GM23338 (cell line): Measurements from ENCODE around the gene NOVA2. TPM values are rescaled to one million over a fixed set of nuclear protein-coding genes. Genes with fewer than 3 reads are reported as not detected.
A peak's percentile ranks its signal among the peaks of the same experiment; 100 is the strongest.

Source experiments
- ATAC-seq: fragments of 200-7000 bp; cut with Tn5 transposase; 3 replicates; pipeline ENCODE4 v1.9.1; 2020
- DNase-seq: peaks from one replicate; pipeline ENCODE4 v3.0.0-alpha.2; 2015; ENCODE audit warnings: low spot score
- H2AFZ ChIP-seq: fragments of 200-600 bp; sonication (generic); 2 replicates; pipeline ENCODE4 v1.8.0; 2016; ENCODE audit warnings: antibody characterized with exemption, mild to moderate bottlenecking, moderate library complexity
- H3F3A ChIP-seq: fragments of 200-600 bp; sonication (generic); replicated peaks from 2 replicates; pipeline ENCODE4 v1.8.0; 2017; ENCODE audit warnings: antibody characterized with exemption, mixed run types, low read depth
- H3K27ac ChIP-seq: fragments of 200-600 bp; sonication (generic); 2 replicates; pipeline ENCODE4 v1.6.1; 2016; ENCODE audit warnings: low read depth
- H3K27me3 ChIP-seq: fragments of 200-600 bp; sonication (generic); 2 replicates; pipeline ENCODE4 v1.8.0; 2016; ENCODE audit warnings: mild to moderate bottlenecking, mixed run types, moderate library complexity; ENCODE audit not compliant: insufficient read depth
- H3K36me3 ChIP-seq: fragments of 200-600 bp; sonication (generic); 2 replicates; pipeline ENCODE4 v1.8.0; 2016; ENCODE audit warnings: mild to moderate bottlenecking; ENCODE audit not compliant: insufficient read depth
- H3K4me1 ChIP-seq: fragments of 200-600 bp; sonication (generic); 2 replicates; pipeline ENCODE4 v1.8.0; 2016; ENCODE audit warnings: mild to moderate bottlenecking, moderate library complexity; ENCODE audit not compliant: insufficient read depth
- H3K4me2 ChIP-seq: fragments of 200-600 bp; sonication (generic); 2 replicates; pipeline ENCODE4 v1.7.1; 2017; ENCODE audit warnings: mixed run types
- H3K4me3 ChIP-seq: fragments of 200-600 bp; sonication (generic); 2 replicates; pipeline ENCODE4 v1.6.1; 2016; ENCODE audit warnings: mixed run types
- H3K79me2 ChIP-seq: fragments of 200-600 bp; sonication (generic); replicated peaks from 2 replicates; pipeline ENCODE4 v1.8.0; 2017; ENCODE audit warnings: mild to moderate bottlenecking; ENCODE audit not compliant: insufficient read depth
- H3K9me2 ChIP-seq: fragments of 200-600 bp; sonication (generic); 2 replicates; pipeline ENCODE4 v1.8.0; 2017; ENCODE audit not compliant: insufficient read depth
- H4K20me1 ChIP-seq: fragments of 200-600 bp; sonication (generic); replicated peaks from 2 replicates; pipeline ENCODE4 v1.8.0; 2017; ENCODE audit warnings: mild to moderate bottlenecking; ENCODE audit not compliant: insufficient read depth
- H3K27ac Mint-ChIP-seq: 2 replicates; pipeline ENCODE4 v1.8.0; 2020; ENCODE audit warnings: inconsistent platforms, mild to moderate bottlenecking, moderate library complexity, mixed read lengths
- H3K27me3 Mint-ChIP-seq: 3 replicates; pipeline ENCODE4 v1.8.0; 2022; ENCODE audit warnings: low read depth, mild to moderate bottlenecking, moderate library complexity, mixed read lengths, inconsistent platforms; ENCODE audit not compliant: insufficient read depth, poor library complexity
- H3K36me3 Mint-ChIP-seq: 3 replicates; pipeline ENCODE4 v1.8.0; 2021; ENCODE audit warnings: low read depth, mild to moderate bottlenecking, inconsistent platforms, moderate library complexity, mixed read lengths
- H3K4me1 Mint-ChIP-seq: 3 replicates; pipeline ENCODE4 v1.8.0; 2020; ENCODE audit warnings: mild to moderate bottlenecking, inconsistent platforms, mixed read lengths
- H3K4me3 Mint-ChIP-seq: 3 replicates; pipeline ENCODE4 v1.8.0; 2021; ENCODE audit warnings: moderate library complexity, mild to moderate bottlenecking, inconsistent platforms, mixed read lengths
- H3K9me3 Mint-ChIP-seq: 3 replicates; pipeline ENCODE4 v1.8.0; 2020; ENCODE audit warnings: moderate library complexity, mild to moderate bottlenecking, inconsistent platforms, mixed read lengths
- CREB1 ChIP-seq: fragments of 250-450 bp; sonication (Bioruptor Pico); IDR thresholded peaks from 2 replicates; pipeline ENCODE4 v1.5.0; 2020; ENCODE audit warnings: low read depth, mild to moderate bottlenecking, moderate library complexity
- EZH2 ChIP-seq: fragments of 200-600 bp; sonication (generic); IDR thresholded peaks from one replicate; pipeline ENCODE4 v1.8.0; 2017; ENCODE audit warnings: antibody characterized with exemption, mild to moderate bottlenecking, low read depth; ENCODE audit not compliant: unreplicated experiment
- EZH2phosphoT487 ChIP-seq: fragments of 200-600 bp; sonication (generic); IDR thresholded peaks from one replicate; pipeline ENCODE4 v1.8.1; 2018; ENCODE audit warnings: antibody characterized with exemption; ENCODE audit not compliant: unreplicated experiment
- JUNB ChIP-seq: IDR thresholded peaks from one replicate; pipeline ENCODE4 v1.6.1; 2016; ENCODE audit warnings: antibody characterized with exemption; ENCODE audit not compliant: unreplicated experiment
- POLR2AphosphoS5 ChIP-seq: IDR thresholded peaks from 2 replicates; pipeline ENCODE4 v1.6.1; 2016; ENCODE audit warnings: antibody characterized with exemption, low read depth
- polyA plus RNA-seq: library from polyadenylated mRNA; unstranded; fragments of >200 nt; fragmentation: Nextera tagmentation; extraction: Ambion mirVana; gene quantifications from 2 replicates; pipeline ENCODE4 v1.2.1, GENCODE V29; 2016
- total RNA-seq: library from RNA; depleted of rRNA; stranded (reverse); fragments of >200 nt; shearing (Covaris generic); gene quantifications from 2 replicates; pipeline ENCODE4 v1.2.3, GENCODE V29; 2014
- TF ChIP-seq, protein P1 (sequence below): IDR thresholded peaks from one replicate; pipeline ENCODE4 v1.6.1; 2018; ENCODE audit warnings: antibody characterized with exemption; ENCODE audit not compliant: unreplicated experiment
- TF ChIP-seq, protein P2 (sequence below): fragments of 250-450 bp; sonication (Bioruptor Pico); IDR thresholded peaks from 2 replicates; pipeline ENCODE4 v1.5.0; 2020; ENCODE audit warnings: mild to moderate bottlenecking, moderate library complexity
- TF ChIP-seq, protein P3 (sequence below), 2 experiments: fragments of 200-600 bp in 1 of 2; sonication (generic) in 1 of 2; conservative IDR thresholded peaks; 2 replicates each; pipeline versions ENCODE4 v1.5.1 to v1.6.1; 2016 to 2017; ENCODE audit warnings: antibody characterized with exemption in 2 of 2, low read depth in 2 of 2, mild to moderate bottlenecking in 2 of 2, moderate library complexity in 1 of 2

The NOVA2 gene
- total and polyA plus RNA-seq, 2 experiments from 2014 or later, result 5.1 to 13.7 TPM

DNA sequence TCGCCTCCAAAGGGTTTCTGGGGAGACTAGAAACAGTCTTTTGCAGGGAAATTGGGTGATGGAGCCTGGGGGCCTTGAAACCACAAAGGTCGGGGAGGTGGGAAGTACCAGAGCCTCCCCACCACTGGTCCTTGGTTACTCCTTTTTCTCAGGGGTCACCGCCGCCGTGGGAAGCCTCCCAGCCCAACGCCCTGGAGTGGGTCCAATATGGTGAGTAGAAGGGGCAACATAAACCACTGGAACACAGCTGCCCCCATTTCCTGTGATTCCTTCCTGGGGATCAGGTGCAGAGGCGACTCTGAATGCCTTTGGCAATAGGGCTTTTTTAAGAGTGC, 43.4 kb upstream of the NOVA2 start (continued):
- TF ChIP-seq, protein P1, sequence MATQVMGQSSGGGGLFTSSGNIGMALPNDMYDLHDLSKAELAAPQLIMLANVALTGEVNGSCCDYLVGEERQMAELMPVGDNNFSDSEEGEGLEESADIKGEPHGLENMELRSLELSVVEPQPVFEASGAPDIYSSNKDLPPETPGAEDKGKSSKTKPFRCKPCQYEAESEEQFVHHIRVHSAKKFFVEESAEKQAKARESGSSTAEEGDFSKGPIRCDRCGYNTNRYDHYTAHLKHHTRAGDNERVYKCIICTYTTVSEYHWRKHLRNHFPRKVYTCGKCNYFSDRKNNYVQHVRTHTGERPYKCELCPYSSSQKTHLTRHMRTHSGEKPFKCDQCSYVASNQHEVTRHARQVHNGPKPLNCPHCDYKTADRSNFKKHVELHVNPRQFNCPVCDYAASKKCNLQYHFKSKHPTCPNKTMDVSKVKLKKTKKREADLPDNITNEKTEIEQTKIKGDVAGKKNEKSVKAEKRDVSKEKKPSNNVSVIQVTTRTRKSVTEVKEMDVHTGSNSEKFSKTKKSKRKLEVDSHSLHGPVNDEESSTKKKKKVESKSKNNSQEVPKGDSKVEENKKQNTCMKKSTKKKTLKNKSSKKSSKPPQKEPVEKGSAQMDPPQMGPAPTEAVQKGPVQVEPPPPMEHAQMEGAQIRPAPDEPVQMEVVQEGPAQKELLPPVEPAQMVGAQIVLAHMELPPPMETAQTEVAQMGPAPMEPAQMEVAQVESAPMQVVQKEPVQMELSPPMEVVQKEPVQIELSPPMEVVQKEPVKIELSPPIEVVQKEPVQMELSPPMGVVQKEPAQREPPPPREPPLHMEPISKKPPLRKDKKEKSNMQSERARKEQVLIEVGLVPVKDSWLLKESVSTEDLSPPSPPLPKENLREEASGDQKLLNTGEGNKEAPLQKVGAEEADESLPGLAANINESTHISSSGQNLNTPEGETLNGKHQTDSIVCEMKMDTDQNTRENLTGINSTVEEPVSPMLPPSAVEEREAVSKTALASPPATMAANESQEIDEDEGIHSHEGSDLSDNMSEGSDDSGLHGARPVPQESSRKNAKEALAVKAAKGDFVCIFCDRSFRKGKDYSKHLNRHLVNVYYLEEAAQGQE, result no peak
- TF ChIP-seq JUNB, result no peak

DNA sequence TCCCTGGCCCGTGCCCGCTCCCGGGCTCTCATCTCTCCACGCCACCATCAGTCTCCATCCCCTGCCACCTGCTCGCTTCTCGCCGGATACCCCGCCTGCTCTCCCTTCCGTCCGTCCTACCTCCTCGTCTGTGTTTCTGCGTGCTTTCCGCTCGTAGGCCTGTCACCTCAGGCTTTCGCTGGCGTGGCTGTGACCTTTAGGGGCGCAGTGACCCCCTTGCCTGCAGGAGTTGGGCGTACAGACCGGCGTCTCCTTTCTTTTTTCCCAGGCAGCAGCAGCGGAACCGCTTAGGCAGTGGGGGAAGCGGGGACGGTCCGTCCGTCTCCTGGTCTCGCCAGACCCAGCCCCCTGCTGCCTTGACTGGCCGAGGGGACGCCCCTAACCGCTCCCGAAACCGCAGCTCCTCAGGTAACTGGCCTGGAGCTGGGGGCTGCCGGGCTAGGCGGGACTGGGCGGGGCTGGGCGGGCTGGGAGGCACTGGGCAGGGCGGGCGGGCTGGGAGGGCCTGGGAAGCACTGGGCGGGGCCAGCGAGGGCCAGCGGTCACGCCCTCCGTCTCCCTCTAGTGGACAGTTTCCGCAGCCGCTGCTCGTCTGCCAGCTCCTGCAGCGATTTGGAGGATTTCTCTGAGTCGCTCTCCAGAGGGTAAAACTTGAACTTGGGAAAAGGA, 42.9 kb upstream of the NOVA2 start:
- no peaks in the 10 kb centered on the region for H3K9me3 Mint-ChIP-seq
- peaks cover 29% of the 10 kb centered on the region for H3K27me3 Mint-ChIP-seq
- Histone ChIP-seq H2AFZ (no peak overlapping the region), H3K27ac (no peak overlapping the region), H3K27me3 (peaks cover 35% of the 10 kb centered on the region), H3K4me1 (peaks cover 9% of the 10 kb centered on the region; the same call in 1 of the 2 replicates), H3F3A (no peaks in the 10 kb centered on the region), H4K20me1 (peaks cover 11% of the 10 kb centered on the region), H3K36me3 (no peaks in the 10 kb centered on the region), H3K4me2 (peak overlapping the region; percentile 99), H3K79me2 (no peaks in the 10 kb centered on the region), H3K4me3 (peak overlapping the region; percentile 77), H3K9me2 (no peaks in the 10 kb centered on the region)
- ATAC-seq (peak; percentile 68), DNase-seq (peak; percentile 94)
- peaks cover 6% of the 10 kb centered on the region; the same call in 2 of the 3 replicates for H3K36me3 Mint-ChIP-seq
- TF ChIP-seq EZH2phosphoT487 (no peak), CREB1 (CRISPR knock-in tag) (no peak), EZH2 (no peak), POLR2AphosphoS5 (no peak), JUNB (no peak)
- TF ChIP-seq, protein P2, sequence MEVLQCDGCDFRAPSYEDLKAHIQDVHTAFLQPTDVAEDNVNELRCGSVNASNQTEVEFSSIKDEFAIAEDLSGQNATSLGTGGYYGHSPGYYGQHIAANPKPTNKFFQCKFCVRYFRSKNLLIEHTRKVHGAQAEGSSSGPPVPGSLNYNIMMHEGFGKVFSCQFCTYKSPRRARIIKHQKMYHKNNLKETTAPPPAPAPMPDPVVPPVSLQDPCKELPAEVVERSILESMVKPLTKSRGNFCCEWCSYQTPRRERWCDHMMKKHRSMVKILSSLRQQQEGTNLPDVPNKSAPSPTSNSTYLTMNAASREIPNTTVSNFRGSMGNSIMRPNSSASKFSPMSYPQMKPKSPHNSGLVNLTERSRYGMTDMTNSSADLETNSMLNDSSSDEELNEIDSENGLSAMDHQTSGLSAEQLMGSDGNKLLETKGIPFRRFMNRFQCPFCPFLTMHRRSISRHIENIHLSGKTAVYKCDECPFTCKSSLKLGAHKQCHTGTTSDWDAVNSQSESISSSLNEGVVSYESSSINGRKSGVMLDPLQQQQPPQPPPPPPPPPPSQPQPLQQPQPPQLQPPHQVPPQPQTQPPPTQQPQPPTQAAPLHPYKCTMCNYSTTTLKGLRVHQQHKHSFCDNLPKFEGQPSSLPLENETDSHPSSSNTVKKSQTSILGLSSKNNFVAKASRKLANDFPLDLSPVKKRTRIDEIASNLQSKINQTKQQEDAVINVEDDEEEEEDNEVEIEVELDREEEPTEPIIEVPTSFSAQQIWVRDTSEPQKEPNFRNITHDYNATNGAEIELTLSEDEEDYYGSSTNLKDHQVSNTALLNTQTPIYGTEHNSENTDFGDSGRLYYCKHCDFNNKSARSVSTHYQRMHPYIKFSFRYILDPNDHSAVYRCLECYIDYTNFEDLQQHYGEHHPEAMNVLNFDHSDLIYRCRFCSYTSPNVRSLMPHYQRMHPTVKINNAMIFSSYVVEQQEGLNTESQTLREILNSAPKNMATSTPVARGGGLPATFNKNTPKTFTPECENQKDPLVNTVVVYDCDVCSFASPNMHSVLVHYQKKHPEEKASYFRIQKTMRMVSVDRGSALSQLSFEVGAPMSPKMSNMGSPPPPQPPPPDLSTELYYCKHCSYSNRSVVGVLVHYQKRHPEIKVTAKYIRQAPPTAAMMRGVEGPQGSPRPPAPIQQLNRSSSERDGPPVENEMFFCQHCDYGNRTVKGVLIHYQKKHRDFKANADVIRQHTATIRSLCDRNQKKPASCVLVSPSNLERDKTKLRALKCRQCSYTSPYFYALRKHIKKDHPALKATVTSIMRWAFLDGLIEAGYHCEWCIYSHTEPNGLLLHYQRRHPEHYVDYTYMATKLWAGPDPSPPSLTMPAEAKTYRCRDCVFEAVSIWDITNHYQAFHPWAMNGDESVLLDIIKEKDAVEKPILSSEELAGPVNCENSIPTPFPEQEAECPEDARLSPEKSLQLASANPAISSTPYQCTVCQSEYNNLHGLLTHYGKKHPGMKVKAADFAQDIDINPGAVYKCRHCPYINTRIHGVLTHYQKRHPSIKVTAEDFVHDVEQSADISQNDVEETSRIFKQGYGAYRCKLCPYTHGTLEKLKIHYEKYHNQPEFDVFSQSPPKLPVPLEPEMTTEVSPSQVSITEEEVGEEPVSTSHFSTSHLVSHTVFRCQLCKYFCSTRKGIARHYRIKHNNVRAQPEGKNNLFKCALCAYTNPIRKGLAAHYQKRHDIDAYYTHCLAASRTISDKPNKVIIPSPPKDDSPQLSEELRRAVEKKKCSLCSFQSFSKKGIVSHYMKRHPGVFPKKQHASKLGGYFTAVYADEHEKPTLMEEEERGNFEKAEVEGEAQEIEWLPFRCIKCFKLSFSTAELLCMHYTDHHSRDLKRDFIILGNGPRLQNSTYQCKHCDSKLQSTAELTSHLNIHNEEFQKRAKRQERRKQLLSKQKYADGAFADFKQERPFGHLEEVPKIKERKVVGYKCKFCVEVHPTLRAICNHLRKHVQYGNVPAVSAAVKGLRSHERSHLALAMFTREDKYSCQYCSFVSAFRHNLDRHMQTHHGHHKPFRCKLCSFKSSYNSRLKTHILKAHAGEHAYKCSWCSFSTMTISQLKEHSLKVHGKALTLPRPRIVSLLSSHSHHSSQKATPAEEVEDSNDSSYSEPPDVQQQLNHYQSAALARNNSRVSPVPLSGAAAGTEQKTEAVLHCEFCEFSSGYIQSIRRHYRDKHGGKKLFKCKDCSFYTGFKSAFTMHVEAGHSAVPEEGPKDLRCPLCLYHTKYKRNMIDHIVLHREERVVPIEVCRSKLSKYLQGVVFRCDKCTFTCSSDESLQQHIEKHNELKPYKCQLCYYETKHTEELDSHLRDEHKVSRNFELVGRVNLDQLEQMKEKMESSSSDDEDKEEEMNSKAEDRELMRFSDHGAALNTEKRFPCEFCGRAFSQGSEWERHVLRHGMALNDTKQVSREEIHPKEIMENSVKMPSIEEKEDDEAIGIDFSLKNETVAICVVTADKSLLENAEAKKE (CRISPR knock-in tag), result no peak
- TF ChIP-seq, protein P3, sequence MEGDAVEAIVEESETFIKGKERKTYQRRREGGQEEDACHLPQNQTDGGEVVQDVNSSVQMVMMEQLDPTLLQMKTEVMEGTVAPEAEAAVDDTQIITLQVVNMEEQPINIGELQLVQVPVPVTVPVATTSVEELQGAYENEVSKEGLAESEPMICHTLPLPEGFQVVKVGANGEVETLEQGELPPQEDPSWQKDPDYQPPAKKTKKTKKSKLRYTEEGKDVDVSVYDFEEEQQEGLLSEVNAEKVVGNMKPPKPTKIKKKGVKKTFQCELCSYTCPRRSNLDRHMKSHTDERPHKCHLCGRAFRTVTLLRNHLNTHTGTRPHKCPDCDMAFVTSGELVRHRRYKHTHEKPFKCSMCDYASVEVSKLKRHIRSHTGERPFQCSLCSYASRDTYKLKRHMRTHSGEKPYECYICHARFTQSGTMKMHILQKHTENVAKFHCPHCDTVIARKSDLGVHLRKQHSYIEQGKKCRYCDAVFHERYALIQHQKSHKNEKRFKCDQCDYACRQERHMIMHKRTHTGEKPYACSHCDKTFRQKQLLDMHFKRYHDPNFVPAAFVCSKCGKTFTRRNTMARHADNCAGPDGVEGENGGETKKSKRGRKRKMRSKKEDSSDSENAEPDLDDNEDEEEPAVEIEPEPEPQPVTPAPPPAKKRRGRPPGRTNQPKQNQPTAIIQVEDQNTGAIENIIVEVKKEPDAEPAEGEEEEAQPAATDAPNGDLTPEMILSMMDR (conservative IDR thresholded peaks at IDR 0.05; ENCODE audit: low read depth in 2 of 2), result peak; percentile 53 to 78
- H3K4me1 Mint-ChIP-seq, result peaks cover 20% of the 10 kb centered on the region
- peak overlapping the region; percentile 82 for H3K4me3 Mint-ChIP-seq
- no peak overlapping the region for H3K27ac Mint-ChIP-seq
